Measurements from ENCODE around the gene RPS6KC1. TPM values are rescaled to one million over a fixed set of nuclear protein-coding genes. Genes with fewer than 3 reads are reported as not detected.

Gene RPS6KC1
- 26.5 and 33.0 TPM in 2 replicates for total RNA-seq

DNA sequence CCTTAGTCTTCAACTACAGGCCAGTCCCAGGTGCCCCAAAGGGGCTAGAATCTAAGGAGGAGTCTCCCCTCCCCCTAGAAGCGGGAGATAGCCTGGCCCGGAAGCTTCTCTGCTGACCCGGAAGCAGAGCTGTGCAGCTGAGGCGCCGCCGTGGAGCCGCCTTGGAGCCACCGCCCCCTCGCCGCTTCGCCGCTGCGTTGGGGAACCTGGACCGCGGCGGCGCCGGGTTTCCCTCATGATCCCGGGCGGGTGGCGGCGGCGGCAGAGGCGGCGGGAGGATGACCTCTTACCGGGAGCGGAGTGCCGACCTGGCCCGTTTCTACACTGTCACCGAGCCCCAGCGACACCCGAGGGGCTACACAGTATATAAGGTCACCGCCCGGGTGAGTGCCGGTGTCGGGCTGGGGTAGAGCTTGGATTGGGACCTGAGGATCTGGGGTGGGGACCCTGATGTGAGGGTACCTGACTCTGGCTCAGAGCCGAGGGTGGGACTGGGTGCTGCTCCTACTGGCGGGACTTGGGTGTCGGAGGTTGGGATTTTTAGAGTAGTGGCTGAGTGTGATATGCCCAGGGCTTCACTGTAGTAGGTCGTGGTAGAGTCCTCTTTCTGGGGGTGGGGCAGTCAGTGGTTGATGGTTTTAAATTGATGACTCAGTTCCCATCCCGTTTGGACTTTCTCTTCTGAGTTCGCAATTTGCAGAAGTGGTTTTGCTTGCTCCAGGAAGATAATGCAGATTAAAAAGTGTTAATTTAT lies at the start of gene RPS6KC1:
Gene RPS6KC1, plus strand, starts transcription at position 115 of the 754 bp plus-strand sequence. Its CDS starts 164 bp downstream, at position 279.

GRCh38 chr1:213015099-213016050 lies 35.7 kb upstream of the RPS6KC1 start, which contains the start of gene ANGEL2:
Gene ANGEL2 (minus strand): TSS chr1:213015867. CDS start chr1:213015671, 196 bp downstream.

Other genes with a start within 250 kb of the RPS6KC1 start
- 1.1 TPM in 1 of 2 replicates, not detected in the other for gene SPATA45, start 203.6 kb upstream of the RPS6KC1 start, total RNA-seq
- gene FLVCR1, start 193.0 kb upstream of the RPS6KC1 start, total RNA-seq = 7.9 and 9.4 TPM in 2 replicates
- gene VASH2, start 100.7 kb upstream of the RPS6KC1 start, total RNA-seq = 0.28 TPM in 1 of 2 replicates, not detected in the other
- gene ANGEL2, start 35.4 kb upstream of the RPS6KC1 start, total RNA-seq = 37.2 and 41.7 TPM in 2 replicates

All from regular cardiac myocyte (primary cell).